Activated CD4-positive, alpha-beta T cell treated with anti-CD3 and anti-CD28 coated beads for 36 hours (primary cell): ENCODE results near the gene GCAT. TPM values are rescaled to one million over a fixed set of nuclear protein-coding genes. Genes with fewer than 3 reads are reported as not detected.

Source experiments
- ATAC-seq: fragments of 200-7000 bp; cut with Tn5 transposase; one replicate; pipeline ENCODE4 v1.10.0; 2021; ENCODE audit warnings: mild to moderate bottlenecking, moderate library complexity
- CTCF ChIA-PET: fragments of 350-600 bp; sonication (Branson Sonifier 250); formaldehyde crosslinking; loops from one replicate; lab custom pipeline; 2021; ENCODE audit warnings: antibody characterized with exemption; lab: Charles Lee
- POLR2A ChIA-PET: fragments of 350-600 bp; sonication (Branson Sonifier 250); formaldehyde crosslinking; loops from one replicate; lab custom pipeline; 2021; ENCODE audit warnings: antibody characterized with exemption, inconsistent platforms; lab: Charles Lee
- DNase-seq: peaks from one replicate; pipeline ENCODE4 v3.0.0-alpha.2; 2020
- H3K27ac Mint-ChIP-seq: one replicate; pipeline ENCODE4 v1.8.0; 2021; ENCODE audit warnings: mixed read lengths
- H3K27me3 Mint-ChIP-seq: one replicate; pipeline ENCODE4 v1.8.0; 2021; ENCODE audit warnings: mixed read lengths
- H3K36me3 Mint-ChIP-seq: one replicate; pipeline ENCODE4 v1.8.0; 2021; ENCODE audit warnings: low read depth, mixed read lengths
- H3K4me1 Mint-ChIP-seq: one replicate; pipeline ENCODE4 v1.8.0; 2021; ENCODE audit warnings: mixed read lengths
- H3K4me3 Mint-ChIP-seq: one replicate; pipeline ENCODE4 v1.8.0; 2021; ENCODE audit warnings: mild to moderate bottlenecking, moderate library complexity, mixed read lengths
- H3K9me3 Mint-ChIP-seq: one replicate; pipeline ENCODE4 v1.8.0; 2021; ENCODE audit warnings: low read depth, mixed read lengths
- intact Hi-C, 2 experiments: fragments of 100-400 bp; cut with DNase I in 1 of 2; cut with micrococcal nuclease in 1 of 2; formaldehyde crosslinking; loops; one replicate each; pipeline versions ENCODE4 v1.14.2 to v1.15.1; 2022 to 2024; cut with DNase I, micrococcal nuclease
- total RNA-seq, 2 experiments: library from RNA; stranded (reverse); gene quantifications; one replicate each; pipeline ENCODE4 v1.2.3, GENCODE V29; 2021

GCAT gene
- total RNA-seq, 2 experiments from 2014 or later = 21.3 to 22.4 TPM

GRCh38 chr22:37848587-37849088 lies 40.9 kb downstream of the GCAT start:
- Mint-ChIP-seq H3K9me3 (peaks cover 2% of the 10 kb centered on the region), H3K27me3 (no peaks in the 10 kb centered on the region), H3K36me3 (peaks cover 45% of the 10 kb centered on the region), H3K27ac (peak overlapping the region; percentile 96), H3K4me1 (peaks cover 43% of the 10 kb centered on the region), H3K4me3 (peak overlapping the region; percentile 90)
- intact Hi-C loops = loop anchor here (1.0 to 10.0 kb wide), 13 partner anchors 15 to 659 kb away; partner anchors contain the start of genes C22orf23 (in 2 of the 2), GCAT (in 2 of the 2), POLR2F (in 2 of the 2) and CSNK1E (in 1 of the 2)
- ChIA-PET POLR2A (no interaction called here), CTCF (interaction anchor here (0.6 to 1.6 kb wide), 3 partner anchors 12 to 914 kb away, joined by 3 to 7 read pairs (median 3); no protein-coding TSS in a partner anchor)
- DNase-seq (peak; percentile 62), ATAC-seq (no peak)

- H3K4me1 Mint-ChIP-seq = peaks cover 47% of the 10 kb centered on the region
- POLR2A ChIA-PET = no interaction called here
- CTCF ChIA-PET = interaction anchor here (0.6 to 6.8 kb wide), 4 partner anchors 12 to 913 kb away, joined by 3 to 48 read pairs (median 5); no protein-coding TSS in a partner anchor
These were observed 41.5 kb downstream of the GCAT start, which contains the start of gene EIF3L for GRCh38 chr22:37849089-37849751. TSS of gene EIF3L (plus strand) at chr22:37849419. CDS start at chr22:37849450, 31 bp downstream.

GRCh38 chr22:37850801-37851200 lies 43.1 kb downstream of the GCAT start:
- H3K4me1 Mint-ChIP-seq = peaks cover 52% of the 10 kb centered on the region
- H3K27me3 Mint-ChIP-seq = no peaks in the 10 kb centered on the region
- ChIA-PET POLR2A (no interaction called here), CTCF (interaction anchor here (0.6 to 6.8 kb wide), 2 partner anchors 12 to 34 kb away, joined by 3 to 48 read pairs; no protein-coding TSS in a partner anchor)
- DNase-seq = no peak
- peaks cover 62% of the 10 kb centered on the region for H3K36me3 Mint-ChIP-seq
- no peaks in the 10 kb centered on the region for H3K9me3 Mint-ChIP-seq
- peak overlapping the region; percentile 90 for H3K4me3 Mint-ChIP-seq
- ATAC-seq = no peak
- no peak overlapping the region for H3K27ac Mint-ChIP-seq
- intact Hi-C loops = no loop called here

More at GRCh38 chr22:37849089-37849751, 41.5 kb downstream of the GCAT start, which contains the start of gene EIF3L:
- Mint-ChIP-seq H3K27ac (peak within 1 kb of the TSS; percentile 96), H3K36me3 (peaks cover 49% of the 10 kb centered on the region), H3K27me3 (no peaks in the 10 kb centered on the region), H3K4me3 (peak within 1 kb of the TSS; percentile 90), H3K9me3 (peaks cover 2% of the 10 kb centered on the region)
- intact Hi-C loops = loop anchor here (1.0 to 10.0 kb wide), 13 partner anchors 14 to 658 kb away; partner anchors contain the start of genes C22orf23 (in 2 of the 2), GCAT (in 2 of the 2), POLR2F (in 2 of the 2) and CSNK1E (in 1 of the 2)
- ATAC-seq (peak; percentile 74), DNase-seq (peak; percentile 94)

GRCh38 chr22:37852418-37852817 lies 44.7 kb downstream of the GCAT start:
- DNase-seq = no peak
- peaks cover 67% of the 10 kb centered on the region for H3K36me3 Mint-ChIP-seq
- no peak overlapping the region for H3K4me3 Mint-ChIP-seq
- H3K4me1 Mint-ChIP-seq = peaks cover 50% of the 10 kb centered on the region
- CTCF ChIA-PET = interaction anchor here (0.6 to 6.8 kb wide), 3 partner anchors 9 to 29 kb away, joined by 3 to 48 read pairs (median 3); partner anchors contain the start of gene GALR3
- no peak for ATAC-seq
- intact Hi-C loops = no loop called here
- POLR2A ChIA-PET = interaction anchor here (0.6 kb wide), 1 partner anchor 102 kb away, joined by 3 read pairs; no protein-coding TSS in a partner anchor
- H3K27ac Mint-ChIP-seq = no peak overlapping the region
- H3K27me3 Mint-ChIP-seq = no peaks in the 10 kb centered on the region
- H3K9me3 Mint-ChIP-seq = no peaks in the 10 kb centered on the region

- ChIA-PET CTCF (interaction anchor here (2.8 to 6.8 kb wide), 2 partner anchors 8 to 37 kb away, joined by 12 to 48 read pairs; no protein-coding TSS in a partner anchor), POLR2A (no interaction called here)
- no peak overlapping the region for H3K4me3 Mint-ChIP-seq
- peaks cover 37% of the 10 kb centered on the region for H3K4me1 Mint-ChIP-seq
- no peaks in the 10 kb centered on the region for H3K9me3 Mint-ChIP-seq
- H3K27me3 Mint-ChIP-seq = no peaks in the 10 kb centered on the region
- no peak for ATAC-seq
- peaks cover 60% of the 10 kb centered on the region for H3K36me3 Mint-ChIP-seq
- H3K27ac Mint-ChIP-seq = peak overlapping the region; percentile 28
- intact Hi-C loops = no loop called here
- DNase-seq = no peak
These were observed 47.2 kb downstream of the GCAT start for GRCh38 chr22:37854946-37855345.

- intact Hi-C loops = no loop called here
- no peak for ATAC-seq
- peak overlapping the region; percentile 28 for H3K27ac Mint-ChIP-seq
- no peak for DNase-seq
- no peaks in the 10 kb centered on the region for H3K9me3 Mint-ChIP-seq
- CTCF ChIA-PET = interaction anchor here (1.1 to 6.8 kb wide), 3 partner anchors 8 to 41 kb away, joined by 3 to 48 read pairs (median 12); no protein-coding TSS in a partner anchor
- POLR2A ChIA-PET = no interaction called here
- H3K36me3 Mint-ChIP-seq = peaks cover 62% of the 10 kb centered on the region
- peaks cover 33% of the 10 kb centered on the region for H3K4me1 Mint-ChIP-seq
- H3K4me3 Mint-ChIP-seq = no peak overlapping the region
- H3K27me3 Mint-ChIP-seq = no peaks in the 10 kb centered on the region
These were observed 47.7 kb downstream of the GCAT start for GRCh38 chr22:37855462-37855861.

GRCh38 chr22:37860796-37861421 lies 53.2 kb downstream of the GCAT start:
- Mint-ChIP-seq H3K4me1 (peaks cover 9% of the 10 kb centered on the region), H3K27ac (no peak overlapping the region), H3K36me3 (peaks cover 63% of the 10 kb centered on the region)

GRCh38 chr22:37862570-37863325 lies 55.0 kb downstream of the GCAT start:
- H3K27me3 Mint-ChIP-seq = no peaks in the 10 kb centered on the region
- CTCF ChIA-PET = interaction anchor here (0.5 to 4.2 kb wide), 34 partner anchors 10 to 260 kb away, joined by 3 to 51 read pairs (median 4); partner anchors contain the start of genes ANKRD54, MICALL1 and PDXP
- H3K9me3 Mint-ChIP-seq = no peaks in the 10 kb centered on the region
- H3K27ac Mint-ChIP-seq = peak overlapping the region; percentile 26
- ATAC-seq (peak; percentile 39), DNase-seq (no peak)
- no peak overlapping the region for H3K4me3 Mint-ChIP-seq
- peaks cover 9% of the 10 kb centered on the region for H3K4me1 Mint-ChIP-seq
- POLR2A ChIA-PET = interaction anchor here (0.6 to 1.5 kb wide), 7 partner anchors 9 to 227 kb away, joined by 3 to 9 read pairs (median 6); partner anchors contain the start of gene ANKRD54
- H3K36me3 Mint-ChIP-seq = peaks cover 60% of the 10 kb centered on the region
- intact Hi-C loops = loop anchor here (1.0 to 5.0 kb wide), 3 partner anchors 13 to 240 kb away; partner anchors contain the start of gene EIF3L (in 1 of the 2)

More at GRCh38 chr22:37860796-37861421, 53.2 kb downstream of the GCAT start:
- Mint-ChIP-seq H3K9me3 (no peaks in the 10 kb centered on the region), H3K27me3 (no peaks in the 10 kb centered on the region), H3K4me3 (no peak overlapping the region)
- no peak for DNase-seq
- ATAC-seq = no peak
- intact Hi-C loops = loop anchor here in 1 of 2 experiments (5.0 kb wide), 1 partner anchor 239 kb away; no protein-coding TSS in a partner anchor
- POLR2A ChIA-PET = interaction anchor here (0.7 kb wide), 1 partner anchor 17 kb away, joined by 4 read pairs; the partner anchor contains the start of gene ANKRD54
- CTCF ChIA-PET = interaction anchor here (0.6 to 4.2 kb wide), 6 partner anchors 12 to 43 kb away, joined by 3 to 51 read pairs (median 4); partner anchors contain the start of gene EIF3L

- no peaks in the 10 kb centered on the region for H3K9me3 Mint-ChIP-seq
- intact Hi-C loops = no loop called here
- no peak overlapping the region for H3K27ac Mint-ChIP-seq
- H3K36me3 Mint-ChIP-seq = peaks cover 59% of the 10 kb centered on the region
- CTCF ChIA-PET = interaction anchor here (4.2 kb wide), 1 partner anchor 48 kb away, joined by 51 read pairs; no protein-coding TSS in a partner anchor
- DNase-seq (no peak), ATAC-seq (no peak)
- H3K4me3 Mint-ChIP-seq = no peak overlapping the region
- H3K27me3 Mint-ChIP-seq = no peaks in the 10 kb centered on the region
- peaks cover 9% of the 10 kb centered on the region for H3K4me1 Mint-ChIP-seq
- POLR2A ChIA-PET = no interaction called here
These were observed 57.8 kb downstream of the GCAT start for GRCh38 chr22:37865510-37865909.
